ENCODE results near the gene PLPPR1. TPM values are rescaled to one million over a fixed set of nuclear protein-coding genes. Genes with fewer than 3 reads are reported as not detected.
A peak's percentile ranks its signal among the peaks of the same experiment; 100 is the strongest.

Gene PLPPR1
- total and polyA plus RNA-seq, 2 of the 13 experiments (the other 11 are each of a cell fraction or from before 2014, with no cell fraction given): 16.0 to 84.7 TPM

DNA sequence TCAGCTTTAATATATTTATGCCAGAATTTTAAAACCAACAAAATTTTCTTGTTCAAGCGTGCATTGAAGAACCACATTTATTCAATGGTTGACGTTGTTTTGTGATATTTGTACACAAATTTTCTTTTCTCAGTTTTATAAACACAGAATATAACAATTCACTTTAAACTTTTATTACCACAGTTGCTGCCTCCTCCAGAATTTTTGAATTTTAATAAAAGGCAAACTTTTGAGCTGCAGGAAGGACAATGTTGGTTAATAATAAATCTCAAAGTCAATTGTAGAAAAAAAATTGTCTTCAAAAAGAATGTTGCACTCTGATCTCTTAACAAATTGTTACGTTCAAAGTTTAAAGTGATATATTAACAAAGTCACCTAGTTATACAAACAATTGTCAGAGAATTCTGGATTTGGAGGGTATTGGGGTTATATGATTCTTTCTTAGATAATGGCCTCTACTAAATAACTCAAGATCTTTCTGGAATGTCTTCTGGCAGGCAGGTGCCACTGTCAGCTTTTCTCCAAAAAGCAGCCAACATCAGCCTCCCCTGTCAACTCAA lies 295.8 kb downstream of the PLPPR1 start:
- in situ Hi-C loops (cut with HindIII; ENCODE audit: extremely low pct_ligation_motif_present, low pct_unique_long_range_greater_than_20kb) (loop anchor here (5.0 to 10.0 kb wide), 2 partner anchors 63 to 210 kb away; partner anchors contain the start of genes BAAT and RNF20), intact Hi-C loops (cut with micrococcal nuclease; ENCODE audit: unreplicated experiment) (loop anchor here (1.0 to 2.0 kb wide), 5 partner anchors 9 to 74 kb away; partner anchors contain the start of genes MRPL50 and ZNF189)
- FAIRE-seq: peak; percentile 28
- Histone ChIP-seq H3K36me3 (replicated peaks in 1 of 2; ENCODE audit: control insufficient read depth in 1 of 2, insufficient read depth in 2 of 2, low read length in 2 of 2) (peaks cover 0 to 1% of the 10 kb centered on the region in 2 experiments; a peak in 1 of 5 replicates), H3K4me1 (ENCODE audit: insufficient read depth, low read length) (peaks cover 82% of the 10 kb centered on the region), H3K27me3 (ENCODE audit: control insufficient read depth in 1 of 2, insufficient read depth in 2 of 2, low read length in 2 of 2) (no peaks in the 10 kb centered on the region), H3K9me3 (ENCODE audit: low read length) (peaks cover 14% of the 10 kb centered on the region; the same call in 1 of the 2 replicates), H2AFZ (ENCODE audit: low read length) (no peak overlapping the region), H3K27ac (ENCODE audit: extremely low read length, insufficient read depth, low read length) (peak overlapping the region; percentile 97), H3K9ac (ENCODE audit: insufficient read depth, low read depth, low read length) (peak overlapping the region; percentile 71), H3K4me2 (ENCODE audit: low read depth, low read length) (peak overlapping the region; percentile 60), H3K79me2 (ENCODE audit: insufficient read depth, low read length) (no peaks in the 10 kb centered on the region), H4K20me1 (ENCODE audit: insufficient read depth, low read length) (no peaks in the 10 kb centered on the region), H3K4me3 (replicated peaks in 1 of 3; ENCODE audit: insufficient read depth in 1 of 3, low read depth in 2 of 3, low read length in 3 of 3) (peak overlapping the region in 2 of 3 experiments; percentile 15 to 22; a peak in 2 of 6 replicates)
- DNase-seq (ENCODE audit: low spot score): peak; percentile 93
- ChIA-PET CTCF (ENCODE audit: low intra/inter-chr PET ratio, low total read pairs) (no interaction called here), POLR2A (interaction anchor here (0.6 to 5.3 kb wide), 22 partner anchors 8 to 121 kb away, joined by 3 to 116 read pairs (median 7); partner anchors contain the start of genes MRPL50 and ZNF189)
- WGBS (ENCODE audit: low lambda C conversion rate): 0% methylated on average over 3 of the region's 3 CpGs
- peak; percentile 67 for ATAC-seq
- no TSS peak for BruUV-seq (replicated peaks)
- TF ChIP-seq AFF4 (CRISPR knock-in tag; IDR thresholded peaks at IDR 0.05) (no peak), ZC3H13 (CRISPR knock-in tag; IDR thresholded peaks at IDR 0.05) (no peak), ZNF430 (CRISPR knock-in tag; IDR thresholded peaks at IDR 0.05) (no peak), ZNF670 (CRISPR knock-in tag; IDR thresholded peaks at IDR 0.05; ENCODE audit: borderline replicate concordance) (no peak), TEAD3 (CRISPR knock-in tag; optimal IDR thresholded peaks at IDR 0.05; ENCODE audit: borderline replicate concordance) (peak; percentile 74), ZNF672 (CRISPR knock-in tag; IDR thresholded peaks at IDR 0.05) (no peak), MTERF4 (CRISPR knock-in tag; IDR thresholded peaks at IDR 0.05) (no peak), ZSCAN29 (CRISPR knock-in tag; conservative IDR thresholded peaks at IDR 0.05) (no peak), ZNF772 (CRISPR knock-in tag; IDR thresholded peaks at IDR 0.05) (no peak), ZNF567 (CRISPR knock-in tag; IDR thresholded peaks at IDR 0.05; ENCODE audit: borderline replicate concordance) (no peak), MYC (CRISPR knock-in tag; IDR thresholded peaks at IDR 0.05; ENCODE audit: borderline replicate concordance) (no peak)
- TF ChIP-seq, protein P1, sequence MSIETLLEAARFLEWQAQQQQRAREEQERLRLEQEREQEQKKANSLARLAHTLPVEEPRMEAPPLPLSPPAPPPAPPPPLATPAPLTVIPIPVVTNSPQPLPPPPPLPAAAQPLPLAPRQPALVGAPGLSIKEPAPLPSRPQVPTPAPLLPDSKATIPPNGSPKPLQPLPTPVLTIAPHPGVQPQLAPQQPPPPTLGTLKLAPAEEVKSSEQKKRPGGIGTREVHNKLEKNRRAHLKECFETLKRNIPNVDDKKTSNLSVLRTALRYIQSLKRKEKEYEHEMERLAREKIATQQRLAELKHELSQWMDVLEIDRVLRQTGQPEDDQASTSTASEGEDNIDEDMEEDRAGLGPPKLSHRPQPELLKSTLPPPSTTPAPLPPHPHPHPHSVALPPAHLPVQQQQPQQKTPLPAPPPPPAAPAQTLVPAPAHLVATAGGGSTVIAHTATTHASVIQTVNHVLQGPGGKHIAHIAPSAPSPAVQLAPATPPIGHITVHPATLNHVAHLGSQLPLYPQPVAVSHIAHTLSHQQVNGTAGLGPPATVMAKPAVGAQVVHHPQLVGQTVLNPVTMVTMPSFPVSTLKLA (IDR thresholded peaks at IDR 0.05): no peak
- TF ChIP-seq, protein P2, sequence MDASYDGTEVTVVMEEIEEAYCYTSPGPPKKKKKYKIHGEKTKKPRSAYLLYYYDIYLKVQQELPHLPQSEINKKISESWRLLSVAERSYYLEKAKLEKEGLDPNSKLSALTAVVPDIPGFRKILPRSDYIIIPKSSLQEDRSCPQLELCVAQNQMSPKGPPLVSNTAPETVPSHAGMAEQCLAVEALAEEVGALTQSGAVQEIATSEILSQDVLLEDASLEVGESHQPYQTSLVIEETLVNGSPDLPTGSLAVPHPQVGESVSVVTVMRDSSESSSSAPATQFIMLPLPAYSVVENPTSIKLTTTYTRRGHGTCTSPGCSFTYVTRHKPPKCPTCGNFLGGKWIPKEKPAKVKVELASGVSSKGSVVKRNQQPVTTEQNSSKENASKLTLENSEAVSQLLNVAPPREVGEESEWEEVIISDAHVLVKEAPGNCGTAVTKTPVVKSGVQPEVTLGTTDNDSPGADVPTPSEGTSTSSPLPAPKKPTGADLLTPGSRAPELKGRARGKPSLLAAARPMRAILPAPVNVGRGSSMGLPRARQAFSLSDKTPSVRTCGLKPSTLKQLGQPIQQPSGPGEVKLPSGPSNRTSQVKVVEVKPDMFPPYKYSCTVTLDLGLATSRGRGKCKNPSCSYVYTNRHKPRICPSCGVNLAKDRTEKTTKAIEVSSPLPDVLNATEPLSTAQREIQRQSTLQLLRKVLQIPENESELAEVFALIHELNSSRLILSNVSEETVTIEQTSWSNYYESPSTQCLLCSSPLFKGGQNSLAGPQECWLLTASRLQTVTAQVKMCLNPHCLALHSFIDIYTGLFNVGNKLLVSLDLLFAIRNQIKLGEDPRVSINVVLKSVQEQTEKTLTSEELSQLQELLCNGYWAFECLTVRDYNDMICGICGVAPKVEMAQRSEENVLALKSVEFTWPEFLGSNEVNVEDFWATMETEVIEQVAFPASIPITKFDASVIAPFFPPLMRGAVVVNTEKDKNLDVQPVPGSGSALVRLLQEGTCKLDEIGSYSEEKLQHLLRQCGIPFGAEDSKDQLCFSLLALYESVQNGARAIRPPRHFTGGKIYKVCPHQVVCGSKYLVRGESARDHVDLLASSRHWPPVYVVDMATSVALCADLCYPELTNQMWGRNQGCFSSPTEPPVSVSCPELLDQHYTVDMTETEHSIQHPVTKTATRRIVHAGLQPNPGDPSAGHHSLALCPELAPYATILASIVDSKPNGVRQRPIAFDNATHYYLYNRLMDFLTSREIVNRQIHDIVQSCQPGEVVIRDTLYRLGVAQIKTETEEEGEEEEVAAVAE (CRISPR knock-in tag; IDR thresholded peaks at IDR 0.05; ENCODE audit: borderline replicate concordance): no peak
